H1 (cell line): ENCODE measurements around the gene CRTAP. TPM values are rescaled to one million over a fixed set of nuclear protein-coding genes. Genes with fewer than 3 reads are reported as not detected.

ENCODE experiments used
- CTCF ChIA-PET: fragments of 300-600 bp; sonication (Branson Sonifier 250); formaldehyde crosslinking; loops from one replicate; lab custom pipeline; 2021; ENCODE audit not compliant: partially characterized antibody; lab: Charles Lee
- POLR2A ChIA-PET: fragments of 300-600 bp; sonication (Branson Sonifier 250); formaldehyde crosslinking; loops from one replicate; lab custom pipeline; 2021; ENCODE audit warnings: inconsistent platforms; ENCODE audit not compliant: partially characterized antibody; lab: Charles Lee
- DNase-seq, 2 experiments: peaks; one replicate each; pipeline versions ENCODE4 v3.0.0 to v3.0.0-alpha.2; 2010 to 2022; ENCODE audit warnings: low spot score in 2 of 2, low read depth in 1 of 2, mixed read lengths in 1 of 2
- FAIRE-seq: peaks from 2 replicates; lab custom pipeline; 2011; peaks lifted over from hg19 to GRCh38; lab: Jason Lieb, UNC
- H2AFZ ChIP-seq: 2 replicates; pipeline ENCODE4 v1.8.1; 2012; ENCODE audit warnings: low read length, inconsistent platforms
- H2AK5ac ChIP-seq: 2 replicates; pipeline ENCODE4 v1.6.1; 2013; ENCODE audit warnings: low read depth, low read length
- H2BK120ac ChIP-seq: replicated peaks from 2 replicates; pipeline ENCODE3; 2013; ENCODE audit warnings: low read depth, low read length, inconsistent platforms
- H2BK12ac ChIP-seq: 2 replicates; pipeline ENCODE4 v1.6.1; 2013; ENCODE audit warnings: low read depth, low read length
- H2BK15ac ChIP-seq: 2 replicates; pipeline ENCODE4 v1.6.1; 2013; ENCODE audit warnings: low read length
- H2BK20ac ChIP-seq: 2 replicates; pipeline ENCODE4 v1.6.1; 2013; ENCODE audit warnings: low read length
- H2BK5ac ChIP-seq: 2 replicates; pipeline ENCODE4 v1.6.1; 2013; ENCODE audit warnings: low read depth, low read length
- H3K14ac ChIP-seq: 2 replicates; pipeline ENCODE4 v1.6.1; 2013; ENCODE audit warnings: inconsistent platforms; ENCODE audit not compliant: insufficient read length
- H3K18ac ChIP-seq: 2 replicates; pipeline ENCODE4 v1.6.1; 2013; ENCODE audit warnings: low read length; ENCODE audit errors: extremely low read depth
- H3K23ac ChIP-seq: 2 replicates; pipeline ENCODE4 v1.6.1; 2013; ENCODE audit warnings: inconsistent platforms; ENCODE audit not compliant: insufficient read length
- H3K23me2 ChIP-seq: 2 replicates; pipeline ENCODE4 v1.6.1; 2013; ENCODE audit warnings: low read depth, low read length
- H3K27ac ChIP-seq: 2 replicates; pipeline ENCODE4 v1.6.1; 2011; ENCODE audit warnings: low read depth, low read length, inconsistent platforms
- H3K27me3 ChIP-seq, 4 experiments: replicated peaks in 1 of 4; 1 replicate in 1 of 4; 2 replicates in 3 of 4; pipeline versions ENCODE4 v1.6.1 to v1.8.1; 2011 to 2013; ENCODE audit warnings: low read length in 3 of 4, mild to moderate bottlenecking in 3 of 4, inconsistent platforms in 2 of 4, mixed read lengths in 2 of 4, moderate library complexity in 1 of 4; ENCODE audit not compliant: control insufficient read depth in 3 of 4, insufficient read depth in 3 of 4; ENCODE audit errors: extremely low read depth in 1 of 4
- H3K36me3 ChIP-seq, 4 experiments: 2 replicates each; pipeline versions ENCODE4 v1.6.1 to v1.8.1; 2011 to 2013; ENCODE audit warnings: mild to moderate bottlenecking in 4 of 4, low read length in 3 of 4, moderate library complexity in 2 of 4, control low read depth in 1 of 4, inconsistent platforms in 1 of 4; ENCODE audit not compliant: insufficient read depth in 4 of 4, control insufficient read depth in 2 of 4
- H3K4ac ChIP-seq: replicated peaks from 2 replicates; pipeline ENCODE3; 2013; ENCODE audit warnings: low read length, low read depth, mixed read lengths, inconsistent platforms; ENCODE audit not compliant: insufficient read length
- H3K4me1 ChIP-seq, 4 experiments: replicated peaks in 1 of 4; 1 replicate in 1 of 4; 2 replicates in 3 of 4; pipeline versions ENCODE4 v1.6.1 to v1.8.1; 2011 to 2013; ENCODE audit warnings: low read length in 3 of 4, inconsistent platforms in 2 of 4, mixed read lengths in 1 of 4; ENCODE audit not compliant: insufficient read depth in 4 of 4, control insufficient read depth in 3 of 4
- H3K4me2 ChIP-seq, 2 experiments: 2 replicates each; pipeline versions ENCODE4 v1.6.1 to v1.8.1; 2011 to 2013; ENCODE audit warnings: low read depth in 2 of 2, low read length in 2 of 2, control low read depth in 1 of 2, inconsistent platforms in 1 of 2, mild to moderate bottlenecking in 1 of 2; ENCODE audit not compliant: insufficient read depth in 1 of 2
- H3K4me3 ChIP-seq, 4 experiments: fragments of 200-600, 300-600 bp in 1 of 4; sonication (generic), shearing (Covaris generic), sonication (Bioruptor Twin) in 1 of 4; 2 replicates each; pipeline versions ENCODE4 v1.5.1 to v1.8.1; 2011 to 2016; ENCODE audit warnings: low read length in 4 of 4, low read depth in 3 of 4, control low read depth in 2 of 4, inconsistent platforms in 2 of 4, mild to moderate bottlenecking in 2 of 4, mixed read lengths in 1 of 4, moderate library complexity in 1 of 4; ENCODE audit not compliant: insufficient read depth in 2 of 4; ENCODE audit errors: extremely low read depth in 1 of 4
- H3K56ac ChIP-seq: replicated peaks from 2 replicates; pipeline ENCODE3; 2013; ENCODE audit warnings: low read depth, mild to moderate bottlenecking, mixed read lengths, low read length, inconsistent platforms; ENCODE audit not compliant: insufficient read length
- H3K79me1 ChIP-seq: 2 replicates; pipeline ENCODE4 v1.6.1; 2013; ENCODE audit warnings: low read depth, low read length, control low read depth
- H3K79me2 ChIP-seq, 2 experiments: 2 replicates each; pipeline versions ENCODE4 v1.6.1 to v1.8.1; 2012 to 2013; ENCODE audit warnings: low read length in 2 of 2, mild to moderate bottlenecking in 2 of 2, inconsistent platforms in 1 of 2; ENCODE audit not compliant: insufficient read depth in 2 of 2, control insufficient read depth in 1 of 2
- H3K9ac ChIP-seq, 4 experiments: replicated peaks in 1 of 4; 1 replicate in 1 of 4; 2 replicates in 3 of 4; pipeline versions ENCODE4 v1.6.1 to v1.8.1; 2011 to 2013; ENCODE audit warnings: low read depth in 3 of 4, low read length in 3 of 4, control low read depth in 2 of 4, mild to moderate bottlenecking in 2 of 4, moderate library complexity in 2 of 4, inconsistent platforms in 1 of 4; ENCODE audit errors: extremely low read depth in 1 of 4
- H3K9me3 ChIP-seq, 2 experiments: 2 replicates each; pipeline versions ENCODE4 v1.6.1 to v1.8.1; 2012 to 2013; ENCODE audit warnings: mild to moderate bottlenecking in 2 of 2, moderate library complexity in 2 of 2, control low read depth in 1 of 2, inconsistent platforms in 1 of 2, low read depth in 1 of 2, low read length in 1 of 2, mixed read lengths in 1 of 2; ENCODE audit not compliant: insufficient read depth in 2 of 2
- H4K20me1 ChIP-seq, 2 experiments: replicated peaks in 1 of 2; 2 replicates each; pipeline versions ENCODE3 to v1.8.1; 2011 to 2013; ENCODE audit warnings: inconsistent platforms in 2 of 2, low read length in 2 of 2, mild to moderate bottlenecking in 1 of 2; ENCODE audit not compliant: insufficient read depth in 2 of 2, control insufficient read depth in 1 of 2
- H4K5ac ChIP-seq: 2 replicates; pipeline ENCODE4 v1.6.1; 2013; ENCODE audit warnings: low read length, low read depth, mixed read lengths, inconsistent platforms; ENCODE audit not compliant: insufficient read length
- H4K8ac ChIP-seq: 2 replicates; pipeline ENCODE4 v1.8.0; 2013; ENCODE audit warnings: mild to moderate bottlenecking, moderate library complexity, low read length, inconsistent platforms; ENCODE audit not compliant: insufficient read depth; ENCODE audit errors: extremely low read depth
- H4K91ac ChIP-seq: replicated peaks from 2 replicates; pipeline ENCODE3; 2013; ENCODE audit warnings: low read length, mixed read lengths, inconsistent platforms; ENCODE audit not compliant: insufficient read length
- CREB1 ChIP-seq: IDR thresholded peaks from 2 replicates; pipeline ENCODE4 v1.6.1; 2012; ENCODE audit warnings: inconsistent platforms
- EGR1 ChIP-seq: IDR thresholded peaks from 2 replicates; pipeline ENCODE4 v1.6.1; 2011; ENCODE audit warnings: low read depth, low read length, borderline replicate concordance
- EP300 ChIP-seq, 2 experiments: IDR thresholded peaks; 1 replicate in 1 of 2; 2 replicates in 1 of 2; pipeline ENCODE4 v1.6.1; 2011 to 2012; ENCODE audit warnings: low read depth in 2 of 2, low read length in 2 of 2, mild to moderate bottlenecking in 2 of 2, borderline replicate concordance in 1 of 2, inconsistent platforms in 1 of 2, moderate library complexity in 1 of 2
- EZH2 ChIP-seq: fragments of 200-600 bp; sonication (generic); IDR thresholded peaks from 2 replicates; pipeline ENCODE4 v1.7.1; 2012; ENCODE audit warnings: low read depth, mild to moderate bottlenecking, moderate library complexity, low read length, inconsistent platforms; ENCODE audit not compliant: severe bottlenecking
- JUN ChIP-seq: IDR thresholded peaks from 2 replicates; pipeline ENCODE4 v1.6.1; 2011; ENCODE audit warnings: low read depth, mild to moderate bottlenecking, improper control_type of control experiment, low read length
- RXRA ChIP-seq: IDR thresholded peaks from 2 replicates; pipeline ENCODE4 v1.6.1; 2011; ENCODE audit warnings: low read depth, mild to moderate bottlenecking, low read length, moderate library complexity; ENCODE audit not compliant: insufficient read depth
- SIN3A ChIP-seq, 2 experiments: IDR thresholded peaks in 1 of 2; conservative IDR thresholded peaks in 1 of 2; 2 replicates each; pipeline ENCODE4 v1.6.1; 2011 to 2012; ENCODE audit warnings: low read length in 2 of 2, improper control_type of control experiment in 1 of 2, low read depth in 1 of 2, mild to moderate bottlenecking in 1 of 2
- SIRT6 ChIP-seq: IDR thresholded peaks from one replicate; pipeline ENCODE4 v1.7.1; 2012; ENCODE audit warnings: low read length, inconsistent platforms
- SIX5 ChIP-seq: IDR thresholded peaks from 2 replicates; pipeline ENCODE4 v1.6.1; 2011; ENCODE audit warnings: mild to moderate bottlenecking, low read depth, low read length
- SP4 ChIP-seq: IDR thresholded peaks from 2 replicates; pipeline ENCODE4 v1.6.1; 2012; ENCODE audit warnings: low read length, inconsistent platforms
- SUZ12 ChIP-seq: fragments of 200-600 bp; sonication (generic); IDR thresholded peaks from 2 replicates; pipeline ENCODE4 v1.6.1; 2012; ENCODE audit warnings: mild to moderate bottlenecking, inconsistent platforms, low read length, moderate library complexity, mixed read lengths
- TBP ChIP-seq: IDR thresholded peaks from 2 replicates; pipeline ENCODE4 v1.6.1; 2011; ENCODE audit warnings: low read depth, low read length, improper control_type of control experiment
- TEAD4 ChIP-seq: IDR thresholded peaks from 2 replicates; pipeline ENCODE4 v1.6.1; 2012; ENCODE audit warnings: low read depth, low read length, inconsistent platforms, mixed read lengths
- WGBS, 2 experiments: shearing (Covaris generic) in 1 of 2; methylation state at CpG; one replicate each; pipeline versions ENCODE4 v1.1.6 to v1.1.7; 2013 to 2015; ENCODE audit warnings: low lambda C conversion rate in 2 of 2, mixed read lengths in 2 of 2, inconsistent platforms in 1 of 2, low coverage in 1 of 2, missing lambda C conversion rate in 1 of 2; ENCODE audit not compliant: insufficient replicate concordance in 2 of 2, insufficient coverage in 1 of 2, insufficient read length in 1 of 2; ENCODE audit errors: extremely low coverage in 1 of 2, missing lambda C conversion rate in 1 of 2; 5-methylcytosine and 5-hydroxymethylcytosine counted together
- polyA plus RNA-seq, 7 experiments: library from polyadenylated mRNA; depleted of rRNA in 3 of 7; stranded (reverse) in 5 of 7; unstranded in 2 of 7; fragments of >200 nt in 5 of 7; fragments of 200-250 nt in 2 of 7; gene quantifications; 1 replicate in 5 of 7; 2 replicates in 1 of 7; 4 replicates in 1 of 7; pipeline versions ENCODE4 v1.2.1 to v1.2.3, GENCODE V29; 2011 to 2013; ENCODE audit warnings: missing spikeins in 2 of 7, mixed read lengths in 2 of 7
- total RNA-seq: library from RNA; stranded (reverse); fragmentation: NEBNext Ultra II Directional; extraction: Animal tissue kit (Norgen Biotek cat#: 25700); gene quantifications from 2 replicates; pipeline ENCODE4 v1.2.1, GENCODE V29; 2021

The CRTAP gene
- total and polyA plus RNA-seq, 2 of the 8 experiments (the other 6 are each of a cell fraction or from before 2014, with no cell fraction given) = 159 to 188 TPM

GRCh38 chr3:33130144-33130543, 16.3 kb downstream of the CRTAP start:
- no peak for FAIRE-seq

More at GRCh38 chr3:33130144-33130543, 16.3 kb downstream of the CRTAP start:
- H3K18ac ChIP-seq = no peak overlapping the region
- no peak overlapping the region for H4K5ac ChIP-seq
- no peak overlapping the region for H3K27ac ChIP-seq
- H3K79me2 ChIP-seq = no peaks in the 10 kb centered on the region
- TF ChIP-seq SIX5 (no peak), EP300 (IDR thresholded peaks at IDR 0.05; ENCODE audit: borderline replicate concordance in 1 of 2, low read depth in 2 of 2, low read length in 2 of 2) (no peak), SP4 (no peak), CREB1 (no peak), EGR1 (no peak), TBP (no peak), EZH2 (no peak), TEAD4 (no peak), SUZ12 (no peak), SIN3A (conservative IDR thresholded peaks at IDR 0.05 in 1 of 2, IDR thresholded peaks at IDR 0.05 in 1 of 2; ENCODE audit: low read depth in 1 of 2, low read length in 2 of 2) (no peak), RXRA (no peak), JUN (no peak), SIRT6 (no peak)
- no peak overlapping the region for H2BK120ac ChIP-seq
- H3K23ac ChIP-seq = no peak overlapping the region
- H3K4me2 ChIP-seq = no peak overlapping the region
- peaks cover 0 to 2% of the 10 kb centered on the region in 2 experiments for H4K20me1 ChIP-seq
- no peak overlapping the region for H3K14ac ChIP-seq
- no peak overlapping the region for H2AK5ac ChIP-seq
- H3K9me3 ChIP-seq = no peaks in the 10 kb centered on the region
- no peak overlapping the region for H2BK12ac ChIP-seq
- peaks cover 5 to 27% (median 12%) of the 10 kb centered on the region in 4 experiments for H3K36me3 ChIP-seq
- no peak overlapping the region for H2AFZ ChIP-seq
- H3K56ac ChIP-seq = no peak overlapping the region
- peaks cover 0 to 6% (median 5%) of the 10 kb centered on the region in 4 experiments; a peak in 6 of 7 replicates for H3K4me1 ChIP-seq
- no peak overlapping the region for H3K4ac ChIP-seq
- no peak overlapping the region for H2BK20ac ChIP-seq
- POLR2A ChIA-PET = interaction anchor here (0.7 kb wide), 1 partner anchor 476 kb away, joined by 3 read pairs; no protein-coding TSS in a partner anchor
- CTCF ChIA-PET = interaction anchor here (0.6 to 5.4 kb wide), 8 partner anchors 11 to 280 kb away, joined by 3 to 104 read pairs (median 13); no protein-coding TSS in a partner anchor
- no peak overlapping the region for H2BK5ac ChIP-seq
- H4K91ac ChIP-seq = no peak overlapping the region
- no peak overlapping the region for H3K4me3 ChIP-seq
- H3K79me1 ChIP-seq = no peaks in the 10 kb centered on the region
- DNase-seq = no peak
- H3K23me2 ChIP-seq = no peaks in the 10 kb centered on the region
- H2BK15ac ChIP-seq = no peak overlapping the region
- H3K27me3 ChIP-seq = no peaks in the 10 kb centered on the region
- no peak overlapping the region for H3K9ac ChIP-seq
- WGBS, 2 experiments = 91% methylated on average over 2 of the region's 2 CpGs; no CpG with 5 or more reads in 1 of the 2 experiments
- H4K8ac ChIP-seq = no peak overlapping the region
